ENCODE results near the gene CADPS2.

CADPS2 gene

GRCh38 chr7:122750389-122750788 is 135.9 kb downstream of the CADPS2 start:
- no peak for TF ChIP-seq CTCF (IDR thresholded peaks at IDR 0.05)

GRCh38 chr7:122748195-122748594 is 138.1 kb downstream of the CADPS2 start:
- no peak for TF ChIP-seq CTCF (IDR thresholded peaks at IDR 0.05)

GRCh38 chr7:122746948-122747347 is 139.3 kb downstream of the CADPS2 start:
- TF ChIP-seq CTCF (IDR thresholded peaks at IDR 0.05), result no peak

GRCh38 chr7:122743211-122743610 is 143.0 kb downstream of the CADPS2 start:
- no peak for TF ChIP-seq CTCF (IDR thresholded peaks at IDR 0.05)

- no peak for TF ChIP-seq CTCF (IDR thresholded peaks at IDR 0.05)
Measured at GRCh38 chr7:122738947-122739346, 147.3 kb downstream of the CADPS2 start.

GRCh38 chr7:122736183-122736582 is 150.1 kb downstream of the CADPS2 start:
- no peak for TF ChIP-seq CTCF (IDR thresholded peaks at IDR 0.05)

- TF ChIP-seq CTCF (IDR thresholded peaks at IDR 0.05), result no peak
Measured at GRCh38 chr7:122727759-122728158, 158.5 kb downstream of the CADPS2 start.

- TF ChIP-seq CTCF (IDR thresholded peaks at IDR 0.05), result no peak
Measured at GRCh38 chr7:122727354-122727753, 158.9 kb downstream of the CADPS2 start.
